Measurements from ENCODE around the gene CHURC1.

DNA sequence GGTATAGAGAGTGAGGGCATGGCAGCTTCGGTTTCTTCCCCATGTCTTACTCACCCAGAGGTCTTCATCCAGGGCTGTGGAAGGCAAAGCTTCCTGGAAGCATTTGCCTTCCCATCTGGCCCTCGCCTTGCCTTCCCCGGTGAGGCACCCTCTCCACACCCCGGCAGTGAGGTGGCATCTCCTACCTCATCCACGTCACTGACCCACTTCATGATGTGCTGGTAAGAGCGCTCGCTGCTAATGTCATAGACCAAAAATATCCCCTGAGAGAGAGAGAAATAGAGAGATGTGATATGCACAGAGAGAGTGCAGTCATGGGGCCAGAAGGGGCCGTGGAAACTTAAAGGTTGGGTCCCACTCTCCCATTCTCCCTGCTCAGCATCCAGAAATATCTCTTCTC is 36.6 kb downstream of the CHURC1 start:
- TF ChIP-seq EP300 (IDR thresholded peaks at IDR 0.05) = no peak
- TF ChIP-seq CTCF (IDR thresholded peaks at IDR 0.05) = no peak
- TF ChIP-seq POLR2A (IDR thresholded peaks at IDR 0.05) = no peak
- no peak for TF ChIP-seq POLR2AphosphoS5 (IDR thresholded peaks at IDR 0.05)
